ENCODE data around the gene MESD. TPM values are rescaled to one million over a fixed set of nuclear protein-coding genes. Genes with fewer than 3 reads are reported as not detected.

Gene MESD
- polyA plus RNA-seq, 1 donor = 29.6 TPM

DNA sequence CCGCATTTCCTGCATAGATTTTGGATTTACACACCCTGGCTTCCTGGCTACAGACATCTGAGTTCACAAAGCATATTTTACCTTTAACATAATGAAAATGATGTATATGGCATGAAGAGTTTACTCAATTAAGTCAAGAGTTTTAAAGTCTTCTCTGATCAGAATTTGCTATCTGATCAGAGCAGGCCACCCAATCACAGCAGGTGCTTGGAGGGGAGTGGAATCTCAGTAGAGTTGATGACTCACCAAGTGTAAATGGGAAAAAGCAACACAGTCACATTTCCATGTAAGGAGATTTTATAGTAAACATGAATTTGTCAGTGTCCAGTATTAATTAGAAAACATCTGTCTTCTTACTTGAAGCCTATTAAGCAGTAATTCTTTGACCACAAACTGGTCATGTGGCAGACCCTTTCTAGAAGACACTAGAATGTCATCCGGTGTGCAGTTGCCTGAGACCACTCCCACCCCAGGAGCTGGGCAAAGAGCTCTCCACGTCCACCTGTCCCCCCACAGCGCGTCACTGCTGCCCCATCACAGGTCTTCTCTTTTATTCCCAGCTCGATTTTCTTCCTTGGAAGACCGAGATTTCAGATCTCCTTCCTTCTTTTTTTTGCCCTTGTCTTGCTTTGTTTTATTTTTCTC lies 10.8 kb downstream of the MESD start:
- no peak overlapping the region for H3K27ac ChIP-seq (ENCODE audit: low read length)
- no peaks in the 10 kb centered on the region for H3K4me1 ChIP-seq (ENCODE audit: control insufficient read depth, insufficient read depth, low read length)
- no peaks in the 10 kb centered on the region for H3K9me3 ChIP-seq (ENCODE audit: control insufficient read depth, low read depth, low read length)
- DNase-seq = no peak
- 100% methylated on average over 3 of the region's 7 CpGs for WGBS (ENCODE audit: insufficient coverage, low lambda C conversion rate)
- peaks cover 41% of the 10 kb centered on the region for H3K36me3 ChIP-seq (ENCODE audit: control insufficient read depth, insufficient read depth, low read length)
- no peaks in the 10 kb centered on the region for H3K27me3 ChIP-seq (ENCODE audit: control insufficient read depth, insufficient read depth, low read length)
- no peak overlapping the region for H3K4me3 ChIP-seq (ENCODE audit: low read length)

DNA sequence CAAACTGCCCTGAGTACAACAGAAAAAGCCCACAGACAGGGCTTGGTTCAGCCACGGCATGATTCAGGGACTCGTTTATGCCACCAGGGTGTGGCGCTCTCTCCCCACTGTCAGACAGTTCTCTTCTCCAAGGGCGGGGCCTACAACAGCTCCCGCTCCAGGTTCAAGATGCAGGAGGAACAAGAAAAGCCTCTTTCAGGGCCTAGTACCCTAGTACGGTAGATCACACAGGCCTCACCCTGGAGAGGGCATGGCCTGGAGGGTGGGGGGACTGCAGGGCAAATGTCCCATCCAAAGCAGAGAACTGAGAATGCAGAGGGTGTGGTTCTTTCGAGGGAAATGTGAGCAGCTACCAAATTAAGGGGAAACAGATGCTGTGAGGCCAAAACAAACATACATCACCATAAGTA lies 12.0 kb downstream of the MESD start:
- Histone ChIP-seq H3K36me3 (ENCODE audit: control insufficient read depth, insufficient read depth, low read length) (peaks cover 39% of the 10 kb centered on the region), H3K4me1 (ENCODE audit: control insufficient read depth, insufficient read depth, low read length) (no peaks in the 10 kb centered on the region), H3K9me3 (ENCODE audit: control insufficient read depth, low read depth, low read length) (no peaks in the 10 kb centered on the region), H3K27me3 (ENCODE audit: control insufficient read depth, insufficient read depth, low read length) (no peaks in the 10 kb centered on the region), H3K27ac (ENCODE audit: low read length) (no peak overlapping the region), H3K4me3 (ENCODE audit: low read length) (no peak overlapping the region)
- DNase-seq = peak in 1 of 2 donors; percentile 40
- WGBS (ENCODE audit: insufficient coverage, low lambda C conversion rate) = no CpG with 5 or more reads among the region's 7 CpGs

GRCh38 chr15:80976851-80977250 lies 12.8 kb downstream of the MESD start:
- H3K27ac ChIP-seq (ENCODE audit: low read length) = no peak overlapping the region
- peaks cover 35% of the 10 kb centered on the region for H3K36me3 ChIP-seq (ENCODE audit: control insufficient read depth, insufficient read depth, low read length)
- H3K9me3 ChIP-seq (ENCODE audit: control insufficient read depth, low read depth, low read length) = no peaks in the 10 kb centered on the region
- no CpG with 5 or more reads among the region's 4 CpGs for WGBS (ENCODE audit: insufficient coverage, low lambda C conversion rate)
- H3K27me3 ChIP-seq (ENCODE audit: control insufficient read depth, insufficient read depth, low read length) = no peaks in the 10 kb centered on the region
- DNase-seq = no peak
- no peaks in the 10 kb centered on the region for H3K4me1 ChIP-seq (ENCODE audit: control insufficient read depth, insufficient read depth, low read length)
- H3K4me3 ChIP-seq (ENCODE audit: low read length) = no peak overlapping the region

DNA sequence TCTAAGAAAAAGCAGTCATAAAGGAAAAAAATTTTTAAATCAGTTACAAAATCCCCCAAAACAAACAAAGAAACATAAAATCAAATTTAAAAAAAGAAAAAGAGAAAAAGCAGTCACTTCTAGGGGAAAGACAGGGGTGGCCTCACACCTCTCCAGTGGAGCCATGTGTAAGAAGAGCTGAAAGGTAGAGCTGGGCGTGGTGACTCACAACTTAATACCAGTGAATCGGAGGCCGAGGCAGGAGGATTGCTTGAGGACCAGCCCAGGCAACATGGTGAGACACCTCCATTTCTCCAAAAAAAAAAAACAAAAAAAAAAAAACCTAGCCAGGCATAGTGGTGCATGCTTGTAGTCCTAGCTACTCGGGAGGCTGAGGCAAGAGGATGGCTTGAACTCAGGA lies 14.7 kb downstream of the MESD start:
- Histone ChIP-seq H3K4me3 (ENCODE audit: low read length) (no peak overlapping the region), H3K27me3 (ENCODE audit: control insufficient read depth, insufficient read depth, low read length) (no peaks in the 10 kb centered on the region), H3K27ac (ENCODE audit: low read length) (no peak overlapping the region), H3K9me3 (ENCODE audit: control insufficient read depth, low read depth, low read length) (no peaks in the 10 kb centered on the region), H3K4me1 (ENCODE audit: control insufficient read depth, insufficient read depth, low read length) (no peaks in the 10 kb centered on the region), H3K36me3 (ENCODE audit: control insufficient read depth, insufficient read depth, low read length) (peaks cover 29% of the 10 kb centered on the region)
- no CpG with 5 or more reads among the region's 4 CpGs for WGBS (ENCODE audit: insufficient coverage, low lambda C conversion rate)
- DNase-seq = no peak

DNA sequence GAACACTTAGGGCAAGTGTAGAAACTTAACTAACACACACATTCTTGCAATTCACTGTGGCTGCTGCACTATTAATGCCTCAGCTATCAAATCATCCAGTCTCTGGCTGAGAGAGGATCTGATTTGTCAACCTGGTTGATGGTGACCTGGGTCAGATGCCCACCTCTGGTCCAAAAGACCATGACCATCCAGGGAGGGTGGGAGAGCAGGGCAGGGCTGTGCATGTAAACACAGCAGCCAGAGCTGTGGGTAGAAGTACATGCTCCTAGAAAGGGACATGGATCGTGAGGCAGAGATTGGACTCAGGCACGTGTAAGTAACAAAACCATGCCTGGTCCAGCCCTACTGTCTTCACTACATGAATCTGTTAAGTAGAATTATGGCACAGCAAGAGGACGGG lies 17.3 kb downstream of the MESD start:
- no CpG with 5 or more reads among the region's 3 CpGs for WGBS (ENCODE audit: insufficient coverage, low lambda C conversion rate)
- no peak overlapping the region for H3K4me3 ChIP-seq (ENCODE audit: low read length)
- no peak for DNase-seq
- H3K27ac ChIP-seq (ENCODE audit: low read length) = no peak overlapping the region
- peaks cover 11% of the 10 kb centered on the region for H3K36me3 ChIP-seq (ENCODE audit: control insufficient read depth, insufficient read depth, low read length)
- H3K4me1 ChIP-seq (ENCODE audit: control insufficient read depth, insufficient read depth, low read length) = no peaks in the 10 kb centered on the region
- H3K9me3 ChIP-seq (ENCODE audit: control insufficient read depth, low read depth, low read length) = no peaks in the 10 kb centered on the region
- H3K27me3 ChIP-seq (ENCODE audit: control insufficient read depth, insufficient read depth, low read length) = no peaks in the 10 kb centered on the region

GRCh38 chr15:80971143-80971542 lies 18.5 kb downstream of the MESD start:
- WGBS (ENCODE audit: insufficient coverage, low lambda C conversion rate) = 17% methylated on average over 1 of the region's 2 CpGs
- Histone ChIP-seq H3K9me3 (ENCODE audit: control insufficient read depth, low read depth, low read length) (no peaks in the 10 kb centered on the region), H3K27ac (ENCODE audit: low read length) (no peak overlapping the region), H3K4me3 (ENCODE audit: low read length) (no peak overlapping the region), H3K36me3 (ENCODE audit: control insufficient read depth, insufficient read depth, low read length) (peaks cover 8% of the 10 kb centered on the region), H3K4me1 (ENCODE audit: control insufficient read depth, insufficient read depth, low read length) (no peaks in the 10 kb centered on the region), H3K27me3 (ENCODE audit: control insufficient read depth, insufficient read depth, low read length) (no peaks in the 10 kb centered on the region)
- no peak for DNase-seq

DNA sequence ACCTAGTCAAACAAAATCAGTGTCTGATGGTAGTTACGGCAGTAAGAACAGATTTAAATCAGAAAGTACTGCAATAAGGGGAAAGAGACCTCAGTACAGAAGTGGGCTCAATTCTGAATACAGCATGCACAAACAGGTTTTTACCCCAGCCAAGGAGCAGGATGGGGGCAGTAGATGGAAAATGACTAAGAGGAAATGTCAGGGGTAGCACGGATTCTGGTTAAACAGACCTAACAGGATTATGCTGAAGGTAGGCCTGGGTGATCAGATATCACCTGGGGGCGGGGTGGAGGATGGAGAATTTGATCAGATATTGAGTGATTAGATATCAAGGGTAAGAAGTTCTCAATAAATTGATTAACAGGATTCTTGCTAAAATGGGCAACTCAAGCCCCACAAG lies 19.0 kb downstream of the MESD start:
- peaks cover 8% of the 10 kb centered on the region for H3K36me3 ChIP-seq (ENCODE audit: control insufficient read depth, insufficient read depth, low read length)
- 100% methylated on average over 1 of the region's 3 CpGs for WGBS (ENCODE audit: insufficient coverage, low lambda C conversion rate)
- H3K4me1 ChIP-seq (ENCODE audit: control insufficient read depth, insufficient read depth, low read length) = no peaks in the 10 kb centered on the region
- no peak overlapping the region for H3K27ac ChIP-seq (ENCODE audit: low read length)
- no peaks in the 10 kb centered on the region for H3K9me3 ChIP-seq (ENCODE audit: control insufficient read depth, low read depth, low read length)
- DNase-seq = no peak
- H3K27me3 ChIP-seq (ENCODE audit: control insufficient read depth, insufficient read depth, low read length) = no peaks in the 10 kb centered on the region
- H3K4me3 ChIP-seq (ENCODE audit: low read length) = no peak overlapping the region

- Histone ChIP-seq H3K4me3 (ENCODE audit: low read length) (no peak overlapping the region), H3K36me3 (ENCODE audit: control insufficient read depth, insufficient read depth, low read length) (peaks cover 8% of the 10 kb centered on the region), H3K4me1 (ENCODE audit: control insufficient read depth, insufficient read depth, low read length) (no peaks in the 10 kb centered on the region), H3K9me3 (ENCODE audit: control insufficient read depth, low read depth, low read length) (no peaks in the 10 kb centered on the region), H3K27me3 (ENCODE audit: control insufficient read depth, insufficient read depth, low read length) (no peaks in the 10 kb centered on the region), H3K27ac (ENCODE audit: low read length) (no peak overlapping the region)
- WGBS (ENCODE audit: insufficient coverage, low lambda C conversion rate) = 74% methylated on average over 5 of the region's 12 CpGs
- DNase-seq = peak; percentile 21 to 41
Measured at GRCh38 chr15:80970018-80970657, 19.5 kb downstream of the MESD start.

DNA sequence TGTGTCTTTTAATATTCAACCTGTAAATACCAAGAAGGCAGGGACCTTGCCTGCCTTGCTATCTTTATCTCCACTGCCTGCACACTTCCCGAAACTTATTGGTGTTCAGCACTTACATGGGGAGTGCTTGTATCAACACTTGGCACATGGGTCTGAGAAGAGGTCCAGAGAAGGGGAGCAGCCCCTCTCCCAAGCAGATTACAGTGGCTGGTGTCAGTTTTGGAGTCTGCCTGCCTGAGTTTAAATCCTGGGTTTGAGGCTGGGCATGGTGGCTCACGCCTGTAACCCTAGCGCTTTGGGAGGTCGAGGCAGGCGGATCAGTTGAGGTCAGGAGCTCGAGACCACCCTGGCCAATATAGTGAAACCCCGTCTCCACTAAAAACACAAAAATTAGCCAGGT lies 20.3 kb downstream of the MESD start:
- no peaks in the 10 kb centered on the region for H3K4me1 ChIP-seq (ENCODE audit: control insufficient read depth, insufficient read depth, low read length)
- DNase-seq = no peak
- no CpG with 5 or more reads among the region's 7 CpGs for WGBS (ENCODE audit: insufficient coverage, low lambda C conversion rate)
- no peaks in the 10 kb centered on the region for H3K9me3 ChIP-seq (ENCODE audit: control insufficient read depth, low read depth, low read length)
- H3K36me3 ChIP-seq (ENCODE audit: control insufficient read depth, insufficient read depth, low read length) = peaks cover 8% of the 10 kb centered on the region
- no peaks in the 10 kb centered on the region for H3K27me3 ChIP-seq (ENCODE audit: control insufficient read depth, insufficient read depth, low read length)
- no peak overlapping the region for H3K27ac ChIP-seq (ENCODE audit: low read length)
- H3K4me3 ChIP-seq (ENCODE audit: low read length) = no peak overlapping the region

DNA sequence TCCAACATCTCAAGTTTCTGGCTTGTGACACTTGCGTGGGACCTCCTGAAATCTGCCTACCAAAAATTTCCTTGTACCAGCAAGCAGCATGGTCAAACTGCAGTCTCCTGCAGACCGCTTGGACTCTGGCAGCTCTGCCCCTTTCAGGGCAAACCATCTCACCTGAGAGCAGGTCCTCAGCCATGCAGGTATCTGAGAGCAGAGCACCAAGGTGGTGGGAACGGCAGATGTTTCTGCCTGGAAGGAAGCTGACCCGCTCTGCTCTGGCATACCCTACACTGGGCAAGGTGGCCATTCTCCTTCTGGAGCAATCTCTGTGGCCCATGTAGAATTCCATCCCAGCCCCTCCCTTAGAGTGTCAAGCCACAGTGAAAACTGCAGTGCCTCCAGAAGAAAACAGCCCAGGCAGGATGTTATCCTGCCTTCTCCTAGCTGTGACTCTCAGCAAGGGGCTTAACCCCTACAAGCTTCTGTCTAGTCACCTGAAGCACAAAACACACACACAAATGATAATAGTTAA lies 21.6 kb downstream of the MESD start:
- no peak overlapping the region for H3K4me3 ChIP-seq (ENCODE audit: low read length)
- H3K36me3 ChIP-seq (ENCODE audit: control insufficient read depth, insufficient read depth, low read length) = peaks cover 8% of the 10 kb centered on the region
- no peak overlapping the region for H3K27ac ChIP-seq (ENCODE audit: low read length)
- no CpG with 5 or more reads among the region's 4 CpGs for WGBS (ENCODE audit: insufficient coverage, low lambda C conversion rate)
- H3K9me3 ChIP-seq (ENCODE audit: control insufficient read depth, low read depth, low read length) = no peaks in the 10 kb centered on the region
- no peak for DNase-seq
- H3K27me3 ChIP-seq (ENCODE audit: control insufficient read depth, insufficient read depth, low read length) = no peaks in the 10 kb centered on the region
- H3K4me1 ChIP-seq (ENCODE audit: control insufficient read depth, insufficient read depth, low read length) = no peaks in the 10 kb centered on the region

DNA sequence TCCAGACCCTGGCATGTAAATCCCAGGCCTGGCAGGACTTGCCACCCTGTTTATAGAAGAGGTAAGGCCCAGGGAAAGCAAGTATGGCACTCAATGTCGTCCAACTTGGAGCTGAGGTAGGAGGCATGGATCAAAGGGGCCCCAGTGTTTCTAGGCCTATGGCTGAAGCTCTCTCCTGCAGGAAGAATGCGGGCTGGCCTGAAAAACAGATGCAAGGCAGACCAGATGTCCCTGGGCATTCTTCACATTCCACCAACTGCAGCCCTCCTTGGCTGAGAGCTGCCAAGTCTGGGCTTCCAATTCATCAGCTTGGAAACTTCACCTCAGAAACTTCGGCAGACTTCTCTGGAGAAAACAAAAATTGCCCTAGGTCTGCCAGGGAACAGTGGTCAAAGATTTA lies 22.2 kb downstream of the MESD start:
- no peaks in the 10 kb centered on the region for H3K9me3 ChIP-seq (ENCODE audit: control insufficient read depth, low read depth, low read length)
- no peak overlapping the region for H3K4me3 ChIP-seq (ENCODE audit: low read length)
- no peaks in the 10 kb centered on the region for H3K27me3 ChIP-seq (ENCODE audit: control insufficient read depth, insufficient read depth, low read length)
- DNase-seq = no peak
- WGBS (ENCODE audit: insufficient coverage, low lambda C conversion rate) = no CpG with 5 or more reads among the region's 3 CpGs
- H3K4me1 ChIP-seq (ENCODE audit: control insufficient read depth, insufficient read depth, low read length) = no peaks in the 10 kb centered on the region
- peaks cover 8% of the 10 kb centered on the region for H3K36me3 ChIP-seq (ENCODE audit: control insufficient read depth, insufficient read depth, low read length)
- H3K27ac ChIP-seq (ENCODE audit: low read length) = no peak overlapping the region

All from large intestine (tissue), 3 donors.